Loucy (cell line): ENCODE data around the gene MACF1.

Experiments
- H2AFZ ChIP-seq: fragments of 200-600 bp; sonication (generic); 2 replicates; pipeline ENCODE4 v1.6.0; 2016; ENCODE audit warnings: antibody characterized with exemption, mild to moderate bottlenecking, low read length, moderate library complexity
- H3F3A ChIP-seq: fragments of 200-600 bp; 2 replicates; pipeline ENCODE4 v1.6.0; 2016; ENCODE audit warnings: antibody characterized with exemption, low read depth, mild to moderate bottlenecking
- H3K27me3 ChIP-seq: fragments of 200-600 bp; sonication (generic); 2 replicates; pipeline ENCODE4 v1.6.1; 2014; ENCODE audit warnings: low read length, mild to moderate bottlenecking; ENCODE audit not compliant: insufficient read depth, poor library complexity, severe bottlenecking
- H3K36me3 ChIP-seq: fragments of 200-600 bp; sonication (generic); 2 replicates; pipeline ENCODE4 v1.6.1; 2016; ENCODE audit warnings: low read length; ENCODE audit not compliant: insufficient read depth
- H3K4me1 ChIP-seq: fragments of 200-600 bp; sonication (generic); 2 replicates; pipeline ENCODE4 v1.5.1; 2014; ENCODE audit warnings: low read length, mild to moderate bottlenecking; ENCODE audit not compliant: insufficient read depth, poor library complexity, severe bottlenecking
- H3K4me2 ChIP-seq: fragments of 200-600 bp; sonication (generic); 2 replicates; pipeline ENCODE4 v1.6.0; 2014; ENCODE audit warnings: antibody characterized with exemption, low read length, low read depth, mild to moderate bottlenecking; ENCODE audit not compliant: poor library complexity, severe bottlenecking
- H3K4me3 ChIP-seq: fragments of 200-600 bp; sonication (generic); 2 replicates; pipeline ENCODE4 v1.5.1; 2014; ENCODE audit warnings: low read length, mild to moderate bottlenecking, mixed read lengths; ENCODE audit not compliant: poor library complexity, severe bottlenecking
- H3K79me2 ChIP-seq: fragments of 200-600 bp; sonication (generic); 2 replicates; pipeline ENCODE4 v1.6.1; 2014; ENCODE audit warnings: low read length; ENCODE audit not compliant: insufficient read depth
- H3K9ac ChIP-seq: fragments of 200-600 bp; sonication (generic); 2 replicates; pipeline ENCODE4 v1.6.0; 2014; ENCODE audit warnings: mild to moderate bottlenecking, low read depth, low read length, moderate library complexity; ENCODE audit not compliant: poor library complexity, severe bottlenecking
- H3K9me2 ChIP-seq: fragments of 200-600 bp; sonication (generic); replicated peaks from 2 replicates; pipeline ENCODE4 v1.6.1; 2016; ENCODE audit warnings: low read depth, low read length, mixed read lengths
- H3K9me3 ChIP-seq: fragments of 200-600 bp; sonication (generic); 2 replicates; pipeline ENCODE4 v1.6.1; 2014; ENCODE audit warnings: mild to moderate bottlenecking, antibody characterized with exemption, low read length, low read depth; ENCODE audit not compliant: insufficient read depth
- H4K20me1 ChIP-seq: fragments of 200-600 bp; sonication (generic); 2 replicates; pipeline ENCODE4 v1.6.0; 2014; ENCODE audit warnings: antibody characterized with exemption, low read length, mild to moderate bottlenecking; ENCODE audit not compliant: insufficient read depth, poor library complexity, severe bottlenecking
- EZH2phosphoT487 ChIP-seq: fragments of 200-600 bp; IDR thresholded peaks from 2 replicates; pipeline ENCODE4 v1.6.1; 2018; ENCODE audit warnings: antibody characterized with exemption, mild to moderate bottlenecking, moderate library complexity, borderline replicate concordance
- TF ChIP-seq, protein P1 (sequence below): fragments of 200-600 bp; sonication (generic); conservative IDR thresholded peaks from 2 replicates; pipeline ENCODE4 v1.5.1; 2014; ENCODE audit warnings: mild to moderate bottlenecking, antibody characterized with exemption, low read length

Gene MACF1

GRCh38 chr1:39210649-39211048 lies 6.2 kb downstream of the MACF1 start:
- TF ChIP-seq EZH2phosphoT487: no peak
- TF ChIP-seq, protein P1, sequence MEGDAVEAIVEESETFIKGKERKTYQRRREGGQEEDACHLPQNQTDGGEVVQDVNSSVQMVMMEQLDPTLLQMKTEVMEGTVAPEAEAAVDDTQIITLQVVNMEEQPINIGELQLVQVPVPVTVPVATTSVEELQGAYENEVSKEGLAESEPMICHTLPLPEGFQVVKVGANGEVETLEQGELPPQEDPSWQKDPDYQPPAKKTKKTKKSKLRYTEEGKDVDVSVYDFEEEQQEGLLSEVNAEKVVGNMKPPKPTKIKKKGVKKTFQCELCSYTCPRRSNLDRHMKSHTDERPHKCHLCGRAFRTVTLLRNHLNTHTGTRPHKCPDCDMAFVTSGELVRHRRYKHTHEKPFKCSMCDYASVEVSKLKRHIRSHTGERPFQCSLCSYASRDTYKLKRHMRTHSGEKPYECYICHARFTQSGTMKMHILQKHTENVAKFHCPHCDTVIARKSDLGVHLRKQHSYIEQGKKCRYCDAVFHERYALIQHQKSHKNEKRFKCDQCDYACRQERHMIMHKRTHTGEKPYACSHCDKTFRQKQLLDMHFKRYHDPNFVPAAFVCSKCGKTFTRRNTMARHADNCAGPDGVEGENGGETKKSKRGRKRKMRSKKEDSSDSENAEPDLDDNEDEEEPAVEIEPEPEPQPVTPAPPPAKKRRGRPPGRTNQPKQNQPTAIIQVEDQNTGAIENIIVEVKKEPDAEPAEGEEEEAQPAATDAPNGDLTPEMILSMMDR: no peak
- H3K4me2 ChIP-seq: peak overlapping the region; percentile 13
- peaks cover 93% of the 10 kb centered on the region for H3K79me2 ChIP-seq
- H3F3A ChIP-seq: peaks cover 9% of the 10 kb centered on the region; the same call in 1 of the 2 replicates
- no peak overlapping the region for H3K4me3 ChIP-seq
- no peak overlapping the region for H2AFZ ChIP-seq
- H4K20me1 ChIP-seq: peaks cover under 1% of the 10 kb centered on the region
- no peaks in the 10 kb centered on the region for H3K27me3 ChIP-seq
- H3K9me2 ChIP-seq: no peaks in the 10 kb centered on the region
- H3K4me1 ChIP-seq: peaks cover 55% of the 10 kb centered on the region
- no peaks in the 10 kb centered on the region for H3K36me3 ChIP-seq
- no peaks in the 10 kb centered on the region; the same call in 1 of the 2 replicates for H3K9me3 ChIP-seq
- H3K9ac ChIP-seq: no peak overlapping the region

DNA sequence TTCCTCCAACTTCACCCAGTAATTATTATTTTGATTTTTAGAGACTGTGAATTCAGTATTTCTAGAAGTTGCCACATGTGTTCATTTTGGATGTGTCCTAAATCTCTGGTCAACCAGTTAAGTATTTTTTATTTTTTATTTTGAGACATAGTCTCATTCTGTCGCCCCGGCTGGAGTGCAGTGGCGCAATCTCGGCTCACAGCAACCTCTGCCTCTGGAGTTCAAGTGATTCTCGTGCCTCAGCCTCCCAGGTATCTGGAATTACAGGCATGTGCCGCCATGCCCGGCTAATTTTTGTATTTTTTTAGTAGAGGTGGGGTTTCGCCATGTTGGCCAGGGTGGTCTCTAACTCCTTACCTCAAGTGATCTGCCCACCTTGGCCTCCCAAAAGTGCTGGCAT lies 8.0 kb downstream of the MACF1 start:
- H2AFZ ChIP-seq: no peak overlapping the region
- no peaks in the 10 kb centered on the region for H3K27me3 ChIP-seq
- H3K9me2 ChIP-seq: no peaks in the 10 kb centered on the region
- no peaks in the 10 kb centered on the region; the same call in 1 of the 2 replicates for H3K9me3 ChIP-seq
- no peak overlapping the region for H3K4me3 ChIP-seq
- H3K9ac ChIP-seq: peak overlapping the region; percentile 81
- no peak for TF ChIP-seq EZH2phosphoT487
- TF ChIP-seq, protein P1: no peak
- peaks cover 20% of the 10 kb centered on the region; the same call in 1 of the 2 replicates for H3F3A ChIP-seq
- H3K79me2 ChIP-seq: peaks cover 93% of the 10 kb centered on the region
- H3K36me3 ChIP-seq: no peaks in the 10 kb centered on the region
- H4K20me1 ChIP-seq: peaks cover 18% of the 10 kb centered on the region
- H3K4me1 ChIP-seq: peaks cover 61% of the 10 kb centered on the region
- H3K4me2 ChIP-seq: peak overlapping the region; percentile 92

GRCh38 chr1:39213511-39214002 lies 9.1 kb downstream of the MACF1 start:
- no peak overlapping the region for H2AFZ ChIP-seq
- peaks cover 20% of the 10 kb centered on the region; the same call in 1 of the 2 replicates for H3F3A ChIP-seq
- no peaks in the 10 kb centered on the region for H3K9me2 ChIP-seq
- H3K9ac ChIP-seq: peak overlapping the region; percentile 81
- H3K4me2 ChIP-seq: peak overlapping the region; percentile 92
- H4K20me1 ChIP-seq: peaks cover 27% of the 10 kb centered on the region
- peaks cover 93% of the 10 kb centered on the region for H3K79me2 ChIP-seq
- H3K9me3 ChIP-seq: no peaks in the 10 kb centered on the region; the same call in 1 of the 2 replicates
- H3K4me1 ChIP-seq: peaks cover 60% of the 10 kb centered on the region
- H3K36me3 ChIP-seq: no peaks in the 10 kb centered on the region
- TF ChIP-seq, protein P1: no peak
- TF ChIP-seq EZH2phosphoT487: no peak
- peak overlapping the region; percentile 76 for H3K4me3 ChIP-seq
- H3K27me3 ChIP-seq: no peaks in the 10 kb centered on the region
